ENCODE results near the gene THAP7. TPM values are rescaled to one million over a fixed set of nuclear protein-coding genes. Genes with fewer than 3 reads are reported as not detected.

Gene THAP7
- total and polyA plus RNA-seq, 2 of the 13 experiments (the other 11 are each of a cell fraction or from before 2014, with no cell fraction given) = 13.0 to 25.5 TPM

DNA sequence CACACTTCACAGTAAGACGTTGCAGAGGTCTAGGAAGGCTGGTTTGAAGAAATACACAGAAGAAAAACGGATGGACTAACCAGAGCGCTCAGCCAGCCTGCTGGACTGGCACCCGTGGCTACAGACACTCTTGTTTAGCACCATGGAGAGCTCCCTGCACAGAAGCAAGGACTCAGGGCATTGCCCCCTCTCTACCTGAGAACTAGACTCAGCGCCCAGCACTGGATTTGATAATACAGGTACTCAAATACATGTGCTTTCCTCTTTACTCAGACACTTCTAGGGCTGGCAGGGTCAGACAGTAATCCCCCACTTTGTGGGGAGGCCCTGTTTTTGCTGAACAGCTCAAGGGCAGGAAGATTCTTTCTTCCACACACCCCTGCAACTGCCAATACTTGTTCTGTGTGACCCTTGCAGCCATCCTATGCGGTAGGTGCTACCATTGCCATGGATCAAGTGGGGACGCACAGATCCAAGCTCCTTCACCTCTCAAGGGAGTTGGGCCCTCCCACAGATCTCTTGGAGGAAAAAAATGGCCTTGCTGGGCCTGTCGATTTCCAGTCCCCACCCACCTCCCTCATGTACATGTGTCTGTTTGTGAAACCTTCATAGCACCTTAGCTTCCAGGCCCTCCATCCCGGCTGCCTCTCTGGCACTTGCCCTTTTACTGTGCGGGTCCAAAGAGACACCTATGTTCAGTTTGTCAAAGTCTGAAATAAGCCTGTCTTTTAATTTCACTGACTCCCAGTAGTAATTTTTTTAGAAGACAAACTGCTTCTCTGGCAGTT is 7.9 kb upstream of the THAP7 start (continued):
- no peak; the same call in 1 of the 2 replicates for TF ChIP-seq MAZ (IDR thresholded peaks at IDR 0.05; ENCODE audit: borderline replicate concordance, low read depth, low read length)
- TF ChIP-seq MAZ (CRISPR knock-in tag; IDR thresholded peaks at IDR 0.05; ENCODE audit: low read depth) = peak; percentile 55; the same call in 1 of the 2 replicates
- 0 out of 2 replicates have a peak, but pooled peaks have one; percentile 36 for TF ChIP-seq ZNF652 (CRISPR knock-in tag; IDR thresholded peaks at IDR 0.05; ENCODE audit: borderline replicate concordance, low read depth)
- TF ChIP-seq, protein P1, sequence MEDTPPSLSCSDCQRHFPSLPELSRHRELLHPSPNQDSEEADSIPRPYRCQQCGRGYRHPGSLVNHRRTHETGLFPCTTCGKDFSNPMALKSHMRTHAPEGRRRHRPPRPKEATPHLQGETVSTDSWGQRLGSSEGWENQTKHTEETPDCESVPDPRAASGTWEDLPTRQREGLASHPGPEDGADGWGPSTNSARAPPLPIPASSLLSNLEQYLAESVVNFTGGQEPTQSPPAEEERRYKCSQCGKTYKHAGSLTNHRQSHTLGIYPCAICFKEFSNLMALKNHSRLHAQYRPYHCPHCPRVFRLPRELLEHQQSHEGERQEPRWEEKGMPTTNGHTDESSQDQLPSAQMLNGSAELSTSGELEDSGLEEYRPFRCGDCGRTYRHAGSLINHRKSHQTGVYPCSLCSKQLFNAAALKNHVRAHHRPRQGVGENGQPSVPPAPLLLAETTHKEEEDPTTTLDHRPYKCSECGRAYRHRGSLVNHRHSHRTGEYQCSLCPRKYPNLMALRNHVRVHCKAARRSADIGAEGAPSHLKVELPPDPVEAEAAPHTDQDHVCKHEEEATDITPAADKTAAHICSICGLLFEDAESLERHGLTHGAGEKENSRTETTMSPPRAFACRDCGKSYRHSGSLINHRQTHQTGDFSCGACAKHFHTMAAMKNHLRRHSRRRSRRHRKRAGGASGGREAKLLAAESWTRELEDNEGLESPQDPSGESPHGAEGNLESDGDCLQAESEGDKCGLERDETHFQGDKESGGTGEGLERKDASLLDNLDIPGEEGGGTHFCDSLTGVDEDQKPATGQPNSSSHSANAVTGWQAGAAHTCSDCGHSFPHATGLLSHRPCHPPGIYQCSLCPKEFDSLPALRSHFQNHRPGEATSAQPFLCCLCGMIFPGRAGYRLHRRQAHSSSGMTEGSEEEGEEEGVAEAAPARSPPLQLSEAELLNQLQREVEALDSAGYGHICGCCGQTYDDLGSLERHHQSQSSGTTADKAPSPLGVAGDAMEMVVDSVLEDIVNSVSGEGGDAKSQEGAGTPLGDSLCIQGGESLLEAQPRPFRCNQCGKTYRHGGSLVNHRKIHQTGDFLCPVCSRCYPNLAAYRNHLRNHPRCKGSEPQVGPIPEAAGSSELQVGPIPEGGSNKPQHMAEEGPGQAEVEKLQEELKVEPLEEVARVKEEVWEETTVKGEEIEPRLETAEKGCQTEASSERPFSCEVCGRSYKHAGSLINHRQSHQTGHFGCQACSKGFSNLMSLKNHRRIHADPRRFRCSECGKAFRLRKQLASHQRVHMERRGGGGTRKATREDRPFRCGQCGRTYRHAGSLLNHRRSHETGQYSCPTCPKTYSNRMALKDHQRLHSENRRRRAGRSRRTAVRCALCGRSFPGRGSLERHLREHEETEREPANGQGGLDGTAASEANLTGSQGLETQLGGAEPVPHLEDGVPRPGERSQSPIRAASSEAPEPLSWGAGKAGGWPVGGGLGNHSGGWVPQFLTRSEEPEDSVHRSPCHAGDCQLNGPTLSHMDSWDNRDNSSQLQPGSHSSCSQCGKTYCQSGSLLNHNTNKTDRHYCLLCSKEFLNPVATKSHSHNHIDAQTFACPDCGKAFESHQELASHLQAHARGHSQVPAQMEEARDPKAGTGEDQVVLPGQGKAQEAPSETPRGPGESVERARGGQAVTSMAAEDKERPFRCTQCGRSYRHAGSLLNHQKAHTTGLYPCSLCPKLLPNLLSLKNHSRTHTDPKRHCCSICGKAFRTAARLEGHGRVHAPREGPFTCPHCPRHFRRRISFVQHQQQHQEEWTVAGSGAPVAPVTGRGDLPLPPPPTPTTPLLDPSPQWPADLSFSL (CRISPR knock-in tag; IDR thresholded peaks at IDR 0.05) = no peak
- peak; percentile 65; the same call in 1 of the 2 replicates for TF ChIP-seq ZNF724P (CRISPR knock-in tag; IDR thresholded peaks at IDR 0.05; ENCODE audit: borderline replicate concordance)
- TF ChIP-seq, protein P2, sequence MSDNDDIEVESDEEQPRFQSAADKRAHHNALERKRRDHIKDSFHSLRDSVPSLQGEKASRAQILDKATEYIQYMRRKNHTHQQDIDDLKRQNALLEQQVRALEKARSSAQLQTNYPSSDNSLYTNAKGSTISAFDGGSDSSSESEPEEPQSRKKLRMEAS (IDR thresholded peaks at IDR 0.05) = no peak
- no peak for TF ChIP-seq ZNF747 (CRISPR knock-in tag; IDR thresholded peaks at IDR 0.05; ENCODE audit: borderline replicate concordance)
- TF ChIP-seq NR2F2 (IDR thresholded peaks at IDR 0.05; ENCODE audit: borderline replicate concordance, low read depth) = no peak
- TF ChIP-seq ZNF501 (CRISPR knock-in tag; IDR thresholded peaks at IDR 0.05) = no peak
- TF ChIP-seq, protein P3, sequence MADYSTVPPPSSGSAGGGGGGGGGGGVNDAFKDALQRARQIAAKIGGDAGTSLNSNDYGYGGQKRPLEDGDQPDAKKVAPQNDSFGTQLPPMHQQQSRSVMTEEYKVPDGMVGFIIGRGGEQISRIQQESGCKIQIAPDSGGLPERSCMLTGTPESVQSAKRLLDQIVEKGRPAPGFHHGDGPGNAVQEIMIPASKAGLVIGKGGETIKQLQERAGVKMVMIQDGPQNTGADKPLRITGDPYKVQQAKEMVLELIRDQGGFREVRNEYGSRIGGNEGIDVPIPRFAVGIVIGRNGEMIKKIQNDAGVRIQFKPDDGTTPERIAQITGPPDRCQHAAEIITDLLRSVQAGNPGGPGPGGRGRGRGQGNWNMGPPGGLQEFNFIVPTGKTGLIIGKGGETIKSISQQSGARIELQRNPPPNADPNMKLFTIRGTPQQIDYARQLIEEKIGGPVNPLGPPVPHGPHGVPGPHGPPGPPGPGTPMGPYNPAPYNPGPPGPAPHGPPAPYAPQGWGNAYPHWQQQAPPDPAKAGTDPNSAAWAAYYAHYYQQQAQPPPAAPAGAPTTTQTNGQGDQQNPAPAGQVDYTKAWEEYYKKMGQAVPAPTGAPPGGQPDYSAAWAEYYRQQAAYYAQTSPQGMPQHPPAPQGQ (CRISPR knock-in tag; IDR thresholded peaks at IDR 0.05; ENCODE audit: borderline replicate concordance) = no peak
- peak; percentile 99 for TF ChIP-seq MIER2 (CRISPR knock-in tag; IDR thresholded peaks at IDR 0.05)
- no peak; the same call in 1 of the 2 replicates for TF ChIP-seq REL (CRISPR knock-in tag; conservative IDR thresholded peaks at IDR 0.05)
- no peak for TF ChIP-seq NR2C2 (CRISPR knock-in tag; IDR thresholded peaks at IDR 0.05; ENCODE audit: borderline replicate concordance)
- no peak for TF ChIP-seq RARG (CRISPR knock-in tag; IDR thresholded peaks at IDR 0.05; ENCODE audit: low read depth)
- TF ChIP-seq ZNF335 (CRISPR knock-in tag; IDR thresholded peaks at IDR 0.05) = peak; percentile 71; the same call in 1 of the 2 replicates
- TF ChIP-seq KDM6A (CRISPR knock-in tag; IDR thresholded peaks at IDR 0.05; ENCODE audit: low read depth) = no peak
- TF ChIP-seq MTF1 (CRISPR knock-in tag; IDR thresholded peaks at IDR 0.05) = no peak
- no peak for TF ChIP-seq RCOR2 (CRISPR knock-in tag; IDR thresholded peaks at IDR 0.05)
- no peak for TF ChIP-seq CENPX (CRISPR knock-in tag; IDR thresholded peaks at IDR 0.05)
- TF ChIP-seq ZNF841 (CRISPR knock-in tag; IDR thresholded peaks at IDR 0.05; ENCODE audit: borderline replicate concordance) = no peak
- TF ChIP-seq ZNF124 (CRISPR knock-in tag; IDR thresholded peaks at IDR 0.05) = peak; percentile 71; the same call in 1 of the 2 replicates
